Femur (tissue), 1 donor: ENCODE measurements around the gene LRRC4B.
"Not testable (repeated sequence)": the region's sequence is repeated elsewhere in the genome, so short reads cannot be mapped to it uniquely, and the experiment has no call there.

ENCODE experiments used
- DNase-seq: peaks from one replicate; pipeline ENCODE4 v3.0.0-alpha.2; 2017

The LRRC4B gene

GRCh38 chr19:50482271-50482855 lies 85.9 kb downstream of the LRRC4B start:
- DNase-seq, result no peak

GRCh38 chr19:50481351-50482149 lies 86.7 kb downstream of the LRRC4B start:
- no peak for DNase-seq

GRCh38 chr19:50480281-50481111 lies 87.7 kb downstream of the LRRC4B start:
- DNase-seq, result no peak

GRCh38 chr19:50479761-50480251 lies 88.4 kb downstream of the LRRC4B start:
- DNase-seq, result no peak

- no peak for DNase-seq
Measured at GRCh38 chr19:50478901-50479715, 89.1 kb downstream of the LRRC4B start.

GRCh38 chr19:50477751-50478515 lies 90.3 kb downstream of the LRRC4B start:
- DNase-seq, result no peak

GRCh38 chr19:50476907-50477238 lies 91.4 kb downstream of the LRRC4B start:
- no peak for DNase-seq

GRCh38 chr19:50476224-50476906 lies 91.9 kb downstream of the LRRC4B start, which contains the start of the genes EMC10 and GARIN5A:
EMC10 (plus strand) TSS chr19:50476507; CDS start chr19:50476545, 38 bp downstream.
GARIN5A (minus strand) TSS chr19:50476848; CDS start chr19:50476388, 460 bp downstream.
- DNase-seq, result peak; percentile 95

GRCh38 chr19:50475736-50476223 lies 92.5 kb downstream of the LRRC4B start:
- no peak for DNase-seq

- no peak for DNase-seq
Measured at GRCh38 chr19:50475101-50475568, 93.1 kb downstream of the LRRC4B start.

- not testable (repeated sequence) for DNase-seq
Measured at GRCh38 chr19:50473336-50473735, 94.9 kb downstream of the LRRC4B start.

- DNase-seq, result no peak
Measured at GRCh38 chr19:50468818-50469217, 99.4 kb downstream of the LRRC4B start.

GRCh38 chr19:50467566-50467965 lies 100.7 kb downstream of the LRRC4B start:
- DNase-seq, result no peak
